Muscle of back (tissue), 13 donors: ENCODE results near the gene ARL13B. TPM values are rescaled to one million over a fixed set of nuclear protein-coding genes. Genes with fewer than 3 reads are reported as not detected.
A peak's percentile ranks its signal among the peaks of the same experiment; 100 is the strongest.
"Not testable (repeated sequence)": the region's sequence is repeated elsewhere in the genome, so short reads cannot be mapped to it uniquely, and the experiment has no call there.

Experiments
- DNase-seq, 3 donors: peaks; one replicate each; pipeline versions ENCODE4 v3.0.0 to v3.0.0-alpha.2; 2013
- long read RNA-seq, 9 donors: transcript quantifications; one replicate each; lab custom pipeline, GENCODE V29; 2026
- polyA plus RNA-seq, 10 donors: library from polyadenylated mRNA; unstranded; fragments of 120-200 nt; gene quantifications; one replicate each; pipeline ENCODE4 v1.2.1, GENCODE V29; 2013; ENCODE audit not compliant: insufficient read length in 10 of 10

The ARL13B gene
- 10 to 100 TPM in 2 of 10 donors, 1 to 10 TPM in 8; 5.8 to 10.9 (median 7.4) TPM for polyA plus RNA-seq
- long read RNA-seq, donor 1 = 0 reads
- long read RNA-seq, donor 2, partial matches to known transcripts = 0 of 4 reads
- long read RNA-seq, donor 2, other reads (novel, unspliced or antisense) = 0 of 4 reads
- long read RNA-seq, donor 3 = 0 reads
- long read RNA-seq, donor 4 = 0 reads
- long read RNA-seq, donor 5 = 0 reads
- long read RNA-seq, donor 6, partial matches to known transcripts = 0 of 1 reads
- long read RNA-seq, donor 6, other reads (novel, unspliced or antisense) = 0 of 1 reads
- long read RNA-seq, donor 7 = 0 reads
- long read RNA-seq, donor 8 = 0 reads
- long read RNA-seq, donor 9 = 0 reads

DNA sequence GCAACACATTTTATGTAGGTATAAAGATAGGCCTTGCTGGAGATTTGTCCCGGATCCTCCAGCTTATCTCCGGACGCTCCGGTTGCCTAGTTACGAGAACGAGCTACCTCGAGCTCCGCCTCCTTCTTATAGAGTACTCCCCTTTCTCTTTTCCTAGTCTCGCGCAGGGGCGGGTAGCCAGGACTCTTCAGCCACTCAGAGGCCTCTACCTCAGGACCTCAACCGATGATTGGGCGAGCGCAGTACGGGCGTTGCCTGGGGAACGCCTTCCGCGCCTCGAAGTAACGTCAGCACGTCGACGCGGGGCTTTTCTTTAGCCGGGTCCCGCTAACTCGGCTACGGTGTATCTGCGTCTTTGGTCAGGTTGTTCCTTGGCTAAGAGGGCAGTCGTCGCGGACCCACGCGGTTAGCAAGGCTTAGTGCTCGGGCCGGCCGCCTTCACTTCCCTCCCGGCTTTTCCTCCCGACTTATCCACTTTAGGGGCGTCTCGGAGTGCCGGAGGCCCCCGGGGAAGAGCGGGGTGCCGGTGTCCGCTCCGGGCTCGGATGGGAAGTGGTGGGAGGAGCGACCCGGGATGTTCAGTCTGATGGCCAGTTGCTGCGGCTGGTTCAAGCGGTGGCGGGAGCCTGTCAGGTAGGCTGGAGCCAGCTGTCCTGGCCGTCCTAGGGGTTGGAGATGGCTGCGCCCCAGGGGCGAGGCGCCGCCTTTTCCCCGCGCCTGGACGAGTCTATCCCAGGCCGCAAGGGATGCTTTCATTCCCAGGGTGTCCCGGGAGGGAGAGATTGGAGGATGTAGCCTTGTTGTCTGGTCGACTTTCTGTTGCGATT is at the start of gene ARL13B:
ARL13B (plus strand) TSS at position 306 of the 827 bp plus-strand sequence; CDS start at position 575, 269 bp downstream.
- DNase-seq = peak; percentile 99

DNA sequence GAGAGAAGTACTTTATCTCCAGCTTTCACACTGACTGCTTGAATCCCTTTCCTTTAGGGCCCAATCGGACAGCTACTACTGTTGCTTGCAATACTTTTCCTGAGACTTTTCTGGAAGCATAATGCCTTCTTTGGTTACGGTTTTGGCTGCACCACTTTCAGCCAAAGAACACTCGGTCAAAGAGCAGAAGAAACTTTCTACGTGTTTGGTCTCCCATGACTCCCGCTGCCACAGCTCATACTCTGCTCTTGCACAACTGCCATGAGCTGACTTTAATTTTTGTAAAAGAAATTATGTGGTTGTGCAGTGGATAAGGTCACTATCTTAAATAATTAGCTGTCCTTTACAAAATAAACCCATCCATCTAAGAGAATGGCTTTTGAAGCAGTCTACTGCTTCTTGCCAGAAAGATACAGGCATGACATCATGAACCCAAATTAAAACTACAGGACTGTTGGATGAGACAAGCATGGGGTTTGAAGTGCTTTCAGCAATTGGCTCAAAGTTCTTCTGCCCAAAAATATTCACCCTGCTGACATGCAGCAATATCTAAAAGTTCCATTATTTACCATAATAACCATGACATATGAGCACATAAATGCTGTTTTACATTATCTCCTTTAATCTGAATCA is 48.2 kb upstream of the ARL13B start:
- DNase-seq = no peak

DNA sequence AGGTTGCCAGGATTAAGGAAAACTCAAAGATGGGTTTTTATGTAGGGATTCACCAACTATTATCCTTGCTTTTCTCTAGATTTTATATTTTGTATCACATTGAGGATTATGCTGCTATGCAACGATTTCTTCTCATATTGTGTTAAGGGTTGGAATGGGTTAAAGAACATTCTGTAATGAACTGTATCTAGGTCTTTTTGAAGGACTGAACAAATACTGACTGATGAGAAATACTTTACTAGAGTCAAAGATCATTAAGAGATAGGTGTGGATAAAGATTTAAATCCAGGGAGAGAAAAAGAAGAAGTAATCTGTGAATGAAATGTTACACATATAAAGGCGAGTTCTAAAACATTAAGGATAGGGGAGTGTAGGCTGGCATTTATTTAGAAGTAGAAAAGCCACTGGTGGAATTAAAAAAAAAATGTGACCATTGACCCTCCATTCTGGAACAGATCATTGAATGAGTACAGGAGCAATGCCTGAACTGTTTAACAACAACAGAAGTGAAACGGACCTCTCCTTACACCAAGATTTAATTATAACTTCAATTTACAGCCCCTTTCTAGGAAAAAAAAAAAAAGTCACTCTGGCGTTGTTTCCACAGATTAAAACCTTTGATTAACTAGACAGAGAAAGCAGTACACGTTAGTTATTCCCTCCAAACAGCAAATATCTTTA is 45.4 kb upstream of the ARL13B start:
- no peak for DNase-seq

DNA sequence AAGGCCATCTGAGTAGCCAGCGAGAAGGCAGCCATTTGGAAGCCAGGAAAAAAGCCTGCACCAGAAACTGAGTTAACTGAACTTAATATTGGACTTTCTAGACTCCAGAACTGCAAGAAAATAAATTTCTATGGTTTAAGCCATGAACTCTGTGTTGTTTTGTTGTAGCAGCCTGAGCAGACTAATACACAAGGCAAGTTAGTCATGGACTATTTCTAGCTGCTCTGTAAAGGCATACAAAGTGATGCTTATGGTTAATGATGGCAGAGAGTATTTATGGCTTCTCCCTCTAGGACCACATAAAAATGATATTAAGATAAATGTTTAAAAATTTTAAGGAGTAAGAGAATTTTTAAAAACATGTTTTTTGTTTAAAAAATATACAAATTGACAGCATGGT is 43.4 kb upstream of the ARL13B start:
- no peak for DNase-seq

DNA sequence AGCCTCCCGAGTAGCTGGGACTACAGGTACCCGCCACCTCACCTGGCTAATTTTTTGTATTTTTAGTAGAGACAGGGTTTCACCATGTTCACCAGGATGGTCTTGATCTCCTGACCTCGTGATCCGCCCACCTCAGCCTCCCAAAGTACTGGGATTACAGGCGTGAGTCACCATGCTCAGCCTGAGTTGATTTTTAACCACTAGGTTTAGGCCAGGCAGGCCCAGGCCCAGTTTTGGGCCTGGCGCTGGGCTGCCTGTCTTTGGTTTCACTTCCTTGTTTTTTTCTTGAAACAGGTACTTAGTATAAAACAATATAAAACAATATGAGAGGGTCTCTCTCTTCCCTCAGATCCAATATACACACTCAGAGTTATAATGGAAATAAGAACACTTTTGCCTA is 42.5 kb upstream of the ARL13B start:
- not testable (repeated sequence) for DNase-seq

DNA sequence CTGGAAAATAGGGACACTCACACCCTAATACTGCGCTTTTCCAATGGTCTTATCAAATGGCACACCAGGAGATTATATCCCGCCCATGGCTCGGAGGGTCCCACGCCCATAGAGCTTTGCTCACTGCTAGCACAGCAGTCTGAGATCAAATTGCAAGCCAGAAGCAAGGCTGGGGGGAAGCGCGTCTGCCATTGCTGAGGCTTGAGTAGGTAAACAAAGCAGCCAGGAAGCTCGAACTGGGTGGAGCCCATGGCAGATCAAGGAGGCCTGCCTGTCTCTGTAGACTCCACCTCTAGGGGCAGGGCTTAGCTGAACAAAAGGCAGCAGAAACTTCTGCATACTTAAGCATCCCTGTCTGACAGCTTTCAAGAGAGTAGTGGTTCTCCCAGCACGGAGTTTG is 30.0 kb upstream of the ARL13B start:
- not testable (repeated sequence) for DNase-seq

DNA sequence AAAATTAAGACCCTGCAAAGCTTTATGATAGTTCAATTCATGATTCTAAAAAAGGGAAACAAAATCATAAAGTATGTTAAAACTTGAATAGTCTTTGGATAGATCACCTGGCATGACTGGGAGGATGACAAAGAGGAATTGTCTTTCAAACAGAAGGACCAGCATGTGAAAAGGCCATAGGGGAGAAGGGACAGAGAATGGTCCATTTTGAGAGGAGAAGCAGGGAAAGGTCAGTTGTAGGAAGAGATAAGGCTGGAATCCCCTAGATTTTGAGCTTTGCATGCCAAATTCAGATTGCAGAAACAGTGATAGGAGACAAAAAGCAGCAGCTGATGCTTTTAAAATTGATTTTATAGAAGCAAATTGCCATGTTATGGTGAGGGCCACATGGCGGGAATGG is 18.9 kb upstream of the ARL13B start:
- no peak for DNase-seq

DNA sequence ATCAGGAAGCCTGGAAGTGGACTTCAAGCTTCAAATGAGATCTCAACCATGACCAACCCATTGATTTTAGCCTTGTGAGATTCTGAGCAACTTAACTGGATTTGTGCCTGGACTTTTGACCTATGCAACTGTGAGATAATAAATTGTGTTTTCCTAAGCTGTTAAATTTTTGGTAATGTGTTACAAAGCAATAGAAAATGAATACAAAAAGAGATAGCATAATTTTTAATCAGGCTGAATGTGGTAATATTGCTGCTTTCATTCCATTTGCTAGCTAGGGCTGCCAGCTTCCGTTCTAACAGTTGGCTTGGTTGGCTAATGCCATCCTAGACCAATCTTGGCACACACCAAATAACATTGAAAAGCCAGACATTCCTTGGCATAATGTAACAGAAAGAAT is 18.5 kb upstream of the ARL13B start:
- DNase-seq = peak in 1 of 3 donors; percentile 11

DNA sequence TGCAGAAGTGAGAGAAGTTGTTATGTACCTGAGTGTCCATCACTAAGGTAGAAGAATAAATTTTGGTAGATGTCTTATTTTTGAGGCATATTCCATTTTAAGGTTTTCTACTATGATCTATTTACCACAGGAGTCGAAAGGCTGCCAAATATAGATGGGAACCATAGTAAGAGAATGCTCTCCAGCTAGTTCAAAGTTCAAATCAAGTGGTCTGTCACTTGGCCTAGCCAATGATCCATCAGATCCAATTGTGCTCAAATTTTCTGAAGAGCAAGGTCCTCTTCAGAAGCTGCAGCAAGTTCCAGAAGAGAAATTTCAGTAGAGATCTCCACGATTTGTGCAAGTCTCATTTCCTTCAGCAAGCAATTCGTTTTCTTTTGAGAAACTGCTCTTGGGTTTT is 17.2 kb upstream of the ARL13B start:
- DNase-seq = no peak

DNA sequence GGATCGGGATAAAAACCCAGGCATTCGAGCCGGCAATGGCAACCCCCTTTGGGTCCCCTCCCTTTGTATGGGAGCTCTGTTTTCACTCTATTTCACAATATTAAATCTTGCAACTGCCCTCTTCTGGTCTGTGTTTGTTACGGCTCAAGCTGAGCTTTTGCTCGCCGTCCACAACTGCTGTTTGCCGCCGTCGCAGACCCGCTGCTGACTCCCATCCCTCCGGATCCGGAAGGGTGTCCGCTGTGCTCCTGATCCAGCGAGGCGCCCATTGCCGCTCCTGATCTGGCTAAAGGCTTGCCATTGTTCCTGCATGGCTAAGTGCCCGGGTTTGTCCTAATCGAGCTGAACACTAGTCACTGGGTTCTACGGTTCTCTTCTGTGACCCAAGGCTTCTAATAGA is 14.8 kb upstream of the ARL13B start:
- not testable (repeated sequence) for DNase-seq

DNA sequence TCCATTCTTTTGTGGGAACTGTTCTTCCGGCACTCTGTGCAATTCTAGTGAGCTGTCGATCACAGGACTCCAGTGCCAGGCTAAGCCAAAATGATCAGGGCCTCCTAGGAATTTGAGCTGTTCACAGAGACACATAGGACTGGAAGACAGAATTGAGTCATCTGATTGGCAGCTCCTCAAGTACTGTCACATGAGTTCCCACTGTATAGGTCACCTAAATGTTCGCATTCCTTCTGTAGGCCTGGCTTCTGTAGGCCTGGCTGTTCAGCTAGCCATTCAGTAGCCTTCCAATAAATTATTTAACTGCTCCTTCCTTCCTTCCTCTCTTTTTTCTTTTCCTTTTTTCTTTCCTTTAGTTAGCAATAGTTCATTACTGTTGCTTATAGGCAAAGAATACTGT is 10.5 kb upstream of the ARL13B start:
- no peak for DNase-seq

DNA sequence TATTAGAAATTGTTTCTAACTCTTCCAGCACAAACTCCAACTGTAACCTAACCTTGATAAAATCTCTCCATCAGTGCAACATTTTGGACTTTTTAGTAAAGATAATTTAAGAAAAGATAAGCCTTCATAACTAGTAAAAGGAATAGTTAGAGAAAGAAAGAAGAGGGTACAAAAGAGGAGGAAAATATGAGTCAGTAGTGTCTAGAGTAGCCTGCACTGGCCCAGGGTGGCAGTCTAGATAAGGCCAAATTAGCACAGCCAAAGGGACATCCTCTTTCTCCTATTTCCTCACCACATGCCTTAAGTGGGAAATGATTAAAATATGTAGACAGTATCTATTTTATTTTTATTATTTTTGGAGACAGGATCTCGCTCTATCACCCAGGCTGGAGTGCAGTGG is 10.0 kb upstream of the ARL13B start:
- no peak for DNase-seq

DNA sequence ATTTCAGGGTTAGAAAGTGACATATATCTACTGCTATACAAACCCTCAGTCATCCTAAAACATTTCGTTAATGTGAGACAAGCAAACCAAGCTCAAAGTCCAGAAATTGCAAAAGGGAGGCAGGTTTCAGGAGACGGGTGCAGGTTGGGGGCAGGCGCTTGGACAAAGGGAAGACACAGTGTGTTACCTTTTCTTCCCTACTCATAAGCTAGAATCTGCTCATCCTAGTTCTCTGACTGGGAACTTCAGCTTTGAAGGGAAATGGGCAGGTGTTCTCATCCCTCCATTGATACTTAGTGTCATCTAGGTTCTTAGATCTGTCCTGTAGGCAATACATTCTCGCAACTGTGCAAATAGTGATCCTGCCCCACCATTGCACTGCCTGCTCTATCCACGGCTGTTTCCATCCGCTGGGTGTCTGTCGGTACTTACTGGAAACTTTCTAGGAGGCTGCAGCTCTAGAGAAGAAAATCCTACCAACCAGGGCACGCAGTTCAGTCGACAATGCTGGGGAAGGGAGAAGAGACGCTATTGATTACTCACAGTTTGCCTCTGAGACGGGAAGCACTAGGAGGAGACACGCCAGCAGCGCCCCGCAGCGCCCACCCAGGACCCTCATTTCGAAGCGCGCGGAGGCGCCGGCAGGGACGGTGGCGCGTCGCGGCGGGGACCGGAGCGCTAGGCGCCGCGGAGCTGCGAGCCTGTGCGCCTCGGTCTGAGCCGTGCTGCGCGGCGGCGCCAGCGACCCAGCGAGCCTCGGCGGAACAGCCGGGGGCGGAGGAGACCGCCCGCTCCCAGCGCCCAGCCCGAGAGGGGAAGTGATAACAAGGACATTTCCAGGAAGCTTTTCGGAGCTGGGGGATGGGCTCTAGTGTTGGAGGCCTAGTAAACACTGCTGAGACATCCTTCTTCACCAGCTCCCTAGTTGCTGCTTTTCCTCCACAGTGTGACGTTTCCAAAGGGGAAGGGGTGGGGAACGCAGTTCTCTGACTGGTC is 6.5 kb upstream of the ARL13B start, which contains the start of gene PROS1:
PROS1 (minus strand) TSS at position 766 of the 996 bp plus-strand sequence; CDS start at position 619, 147 bp downstream.
- peak; percentile 81 to 95 (median 92) for DNase-seq

DNA sequence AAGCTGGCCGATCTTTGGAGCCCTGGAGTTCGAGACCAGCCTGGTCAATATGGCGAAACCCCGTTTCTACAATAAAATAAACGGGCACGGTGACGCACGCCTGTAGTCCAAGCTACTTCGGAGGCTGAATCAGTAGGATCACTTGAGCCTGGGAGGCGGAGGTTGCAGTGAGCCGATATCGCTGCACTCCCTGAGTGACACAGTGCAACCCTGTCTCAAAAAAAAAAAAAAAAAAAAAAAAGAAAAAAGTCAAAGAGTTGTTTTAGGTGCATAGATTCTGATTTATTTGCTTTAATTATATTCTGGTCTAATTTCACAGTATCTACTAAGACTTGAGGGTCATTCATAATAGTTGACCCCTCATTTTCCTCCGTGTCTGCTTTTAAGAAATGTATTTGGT is 1.7 kb downstream of the ARL13B start:
- DNase-seq = no peak

DNA sequence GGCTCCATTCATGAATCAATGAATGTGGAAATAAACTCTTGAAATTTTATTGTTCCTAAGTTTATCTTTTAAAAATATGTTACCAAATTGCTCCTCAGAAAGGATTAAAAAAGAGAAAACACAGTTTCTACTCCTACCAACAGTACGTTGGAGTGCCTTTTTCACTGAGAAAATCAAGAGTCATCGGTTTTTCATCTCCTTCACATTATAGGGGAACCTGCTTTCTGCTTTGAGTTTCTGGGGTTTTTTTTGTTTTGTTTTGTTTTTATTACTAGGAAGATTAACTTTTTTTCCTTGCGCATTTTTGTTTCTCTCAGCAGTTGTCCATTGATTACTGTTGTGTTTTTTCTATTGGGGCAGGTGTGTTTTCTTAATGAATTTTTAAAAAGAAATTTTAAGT is 3.5 kb downstream of the ARL13B start:
- DNase-seq = no peak

DNA sequence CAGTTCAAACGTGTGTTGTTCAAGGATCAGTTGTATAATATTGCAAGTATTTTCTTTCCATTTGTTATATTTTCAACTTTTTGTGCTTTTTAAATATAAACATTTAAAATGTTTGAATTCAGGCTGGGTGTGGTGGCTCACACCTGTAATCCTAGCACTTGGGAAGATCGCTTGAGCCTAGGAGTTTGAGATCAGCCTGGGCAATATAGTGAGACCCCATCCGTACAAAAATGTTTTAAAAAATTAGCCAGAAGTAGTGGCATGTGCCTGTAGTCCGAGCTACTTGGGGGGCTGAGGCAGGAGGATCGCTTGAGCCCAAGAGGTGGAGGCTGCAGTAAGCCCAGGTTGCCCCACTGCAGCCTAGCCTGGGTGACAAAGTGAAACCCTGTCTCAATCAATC is 4.7 kb downstream of the ARL13B start:
- no peak for DNase-seq

DNA sequence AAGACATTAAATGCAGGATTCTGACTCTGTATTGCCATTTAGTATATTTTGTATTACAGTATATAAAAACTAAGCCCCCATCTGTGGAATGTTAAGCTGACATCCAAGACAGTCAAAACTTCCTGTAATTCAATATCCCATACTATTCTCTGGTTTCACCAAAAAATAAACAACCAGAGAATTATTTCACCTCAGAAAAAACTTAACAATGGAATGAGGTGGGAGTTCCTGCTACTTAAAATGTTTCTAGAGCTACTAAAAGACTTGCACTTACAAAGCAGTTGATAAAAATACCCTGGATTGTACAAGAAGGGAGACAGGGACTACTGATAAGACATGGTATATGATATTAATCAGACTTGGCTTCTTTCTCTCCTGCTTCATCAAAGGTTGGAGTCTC is 8.3 kb downstream of the ARL13B start:
- no peak for DNase-seq

DNA sequence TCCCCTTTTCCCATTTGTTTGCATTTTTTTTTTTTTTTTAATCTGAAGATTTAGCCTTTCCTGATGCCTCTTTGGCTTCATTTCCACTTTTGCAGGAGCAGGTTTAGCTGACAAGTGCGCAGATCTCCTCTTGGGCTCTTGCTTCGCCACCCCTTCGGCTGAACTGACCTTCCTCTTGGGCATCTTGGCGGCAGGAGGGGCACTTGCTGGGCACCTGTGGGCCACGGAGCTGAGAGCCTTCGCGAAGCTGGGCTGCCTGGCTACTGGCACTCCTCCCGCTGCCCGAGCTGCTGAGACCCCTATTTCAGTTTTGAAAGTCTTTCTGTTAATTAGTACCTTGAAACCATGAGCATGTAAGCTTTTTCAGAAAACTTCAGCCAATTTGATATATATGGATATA is 8.8 kb downstream of the ARL13B start:
- no peak for DNase-seq

DNA sequence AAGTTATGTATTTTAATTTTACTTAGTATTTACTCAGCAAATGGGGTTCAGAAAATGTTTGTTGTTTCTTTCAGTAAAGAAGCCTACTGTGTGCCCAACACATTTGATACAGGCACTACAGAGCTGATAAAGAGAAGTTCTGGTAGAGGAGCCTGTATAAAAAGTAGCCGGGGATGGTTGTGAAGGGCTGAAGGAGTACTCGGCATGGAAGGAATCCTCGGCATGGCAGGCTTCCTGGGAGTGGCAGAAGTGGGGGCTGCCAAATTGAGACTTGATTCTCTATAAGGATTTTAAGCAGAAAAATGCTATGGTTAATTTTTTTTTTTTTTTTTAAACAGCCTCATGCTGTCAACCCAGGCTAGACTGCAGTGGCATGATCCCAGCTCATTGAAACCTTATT is 9.3 kb downstream of the ARL13B start:
- DNase-seq = no peak

DNA sequence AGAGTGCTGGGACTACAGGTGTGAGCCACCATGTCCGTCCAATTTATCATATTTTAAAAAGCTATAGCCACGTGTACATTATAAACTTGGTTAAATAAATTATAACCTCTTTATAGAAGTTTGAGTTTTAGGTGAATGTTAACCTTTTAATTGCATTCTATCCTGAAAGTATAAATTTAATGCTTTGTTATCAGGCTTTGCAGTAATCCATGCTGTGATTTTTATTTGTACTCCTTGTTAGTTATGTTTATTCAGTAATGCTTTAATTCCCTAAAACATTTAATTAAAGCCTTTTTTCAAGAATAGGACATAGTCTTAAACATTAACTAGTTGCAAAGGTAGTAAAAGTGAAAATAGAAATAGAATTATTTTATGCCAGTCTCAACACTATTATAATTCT is 11.7 kb downstream of the ARL13B start:
- DNase-seq = no peak

DNA sequence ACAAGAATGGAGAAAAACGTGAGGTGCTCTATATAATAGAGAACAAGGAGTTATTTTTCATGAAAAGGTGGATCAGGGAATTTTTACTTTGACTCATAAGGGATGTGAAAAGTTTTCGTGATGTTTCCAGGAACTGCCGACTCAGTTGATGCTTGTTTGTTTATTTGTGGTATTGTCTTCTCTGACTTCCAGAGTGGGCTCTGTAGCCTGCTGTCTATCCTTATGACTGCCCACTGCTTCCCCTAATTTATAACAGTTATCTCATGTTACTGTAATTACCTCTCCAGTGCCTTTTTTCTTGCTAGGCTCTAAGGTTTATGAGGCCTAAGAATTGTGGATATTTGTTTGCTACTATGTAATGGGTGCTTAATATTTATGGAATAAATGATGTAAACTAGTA is 12.3 kb downstream of the ARL13B start:
- DNase-seq = no peak
